GM21619 (cell line): ENCODE results near the gene ZPBP2.
"Not testable (repeated sequence)": the region's sequence is repeated elsewhere in the genome, so short reads cannot be mapped to it uniquely, and the experiment has no call there.

Experiments used
- ATAC-seq: cut with Tn5 transposase; IDR thresholded peaks from one replicate; pipeline ENCODE4 v1.9.1; 2021; ENCODE audit not compliant: unreplicated experiment

Gene ZPBP2, protein sequence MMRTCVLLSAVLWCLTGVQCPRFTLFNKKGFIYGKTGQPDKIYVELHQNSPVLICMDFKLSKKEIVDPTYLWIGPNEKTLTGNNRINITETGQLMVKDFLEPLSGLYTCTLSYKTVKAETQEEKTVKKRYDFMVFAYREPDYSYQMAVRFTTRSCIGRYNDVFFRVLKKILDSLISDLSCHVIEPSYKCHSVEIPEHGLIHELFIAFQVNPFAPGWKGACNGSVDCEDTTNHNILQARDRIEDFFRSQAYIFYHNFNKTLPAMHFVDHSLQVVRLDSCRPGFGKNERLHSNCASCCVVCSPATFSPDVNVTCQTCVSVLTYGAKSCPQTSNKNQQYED

DNA sequence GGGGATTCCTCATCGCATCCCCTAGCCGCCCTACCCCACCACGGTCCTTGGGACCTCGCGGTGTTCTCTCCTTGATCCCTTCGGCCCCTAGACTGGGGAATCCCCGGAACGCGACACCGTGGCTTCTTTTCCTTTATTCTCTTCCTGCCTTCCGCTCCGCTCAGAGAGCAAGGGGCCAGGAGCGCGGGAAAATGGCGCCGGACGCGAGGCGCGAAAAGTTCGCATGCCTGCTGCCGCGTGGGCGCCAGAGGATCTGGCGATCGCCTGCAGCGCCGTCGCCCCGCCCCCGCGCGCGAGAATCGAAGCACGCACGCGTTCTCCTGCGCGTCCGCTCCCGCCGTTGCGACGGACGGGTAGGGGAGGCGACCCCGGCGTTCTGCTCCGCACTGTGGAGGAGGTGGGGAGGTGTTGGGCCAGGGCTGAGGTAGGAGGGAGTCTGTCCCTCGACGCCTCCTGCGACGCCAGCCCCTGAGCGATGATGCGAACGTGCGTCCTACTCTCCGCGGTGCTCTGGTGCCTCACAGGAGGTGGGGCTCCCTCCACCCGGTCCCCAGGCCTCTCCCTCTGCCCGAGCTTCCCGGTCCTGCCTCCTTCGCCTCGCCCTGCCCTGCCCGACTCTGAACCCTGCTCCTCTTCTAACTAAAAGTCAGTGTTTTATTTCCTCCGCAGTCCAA lies at the start of gene ZPBP2:
TSS of gene ZPBP2 (plus strand) at position 323 of the 674 bp plus-strand sequence. CDS start at position 476, 153 bp downstream.
- ATAC-seq, result no peak

DNA sequence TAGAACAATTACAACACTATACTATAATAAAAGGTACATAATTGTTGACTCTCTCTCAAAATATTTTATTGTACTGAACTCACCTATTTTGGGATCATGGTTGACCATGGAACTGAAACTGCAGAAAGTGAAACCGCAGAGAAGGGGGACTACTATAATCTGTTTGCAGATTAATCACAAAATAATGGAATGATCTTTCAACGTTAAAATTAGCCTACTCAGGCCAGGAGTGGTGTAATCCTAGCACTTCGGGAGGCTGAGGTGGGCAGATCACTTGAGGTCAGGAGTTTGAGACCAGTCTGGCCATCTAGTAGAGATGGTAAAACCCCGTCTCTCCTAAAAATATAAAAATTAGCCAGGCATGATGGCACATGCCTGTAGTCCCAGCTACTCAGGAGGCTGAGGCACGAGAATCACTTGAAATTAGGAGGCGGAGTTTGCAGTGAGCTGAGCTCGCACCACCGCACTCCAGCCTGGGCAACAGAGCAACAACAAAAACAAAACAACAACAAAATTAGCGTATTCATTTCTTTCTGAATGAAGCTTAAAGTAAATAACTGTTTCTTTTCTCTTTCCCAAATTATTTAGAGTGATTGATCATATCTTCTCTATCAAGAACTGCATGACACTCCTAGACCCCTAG lies 49.5 kb upstream of the ZPBP2 start:
- no peak for ATAC-seq

DNA sequence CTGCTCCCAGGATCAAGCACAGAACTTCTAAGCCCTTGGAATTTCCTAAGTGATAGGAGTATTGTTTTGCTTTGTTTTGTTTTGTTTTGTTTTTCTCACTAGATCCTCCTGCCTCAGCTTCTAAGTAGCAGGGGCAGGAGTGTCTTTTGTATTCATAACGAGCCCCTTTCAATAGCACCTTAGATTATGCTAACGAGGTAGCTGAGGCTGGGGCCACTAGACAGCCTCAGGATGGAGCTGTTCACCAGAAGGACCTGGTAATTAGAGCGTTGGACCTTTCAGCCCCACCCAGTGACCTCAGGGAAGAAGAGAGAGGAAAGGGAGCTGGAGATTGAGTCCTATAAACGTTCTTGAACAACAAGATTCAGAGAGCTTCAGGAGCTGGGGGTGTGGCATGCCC lies 47.5 kb upstream of the ZPBP2 start:
- ATAC-seq, result no peak

DNA sequence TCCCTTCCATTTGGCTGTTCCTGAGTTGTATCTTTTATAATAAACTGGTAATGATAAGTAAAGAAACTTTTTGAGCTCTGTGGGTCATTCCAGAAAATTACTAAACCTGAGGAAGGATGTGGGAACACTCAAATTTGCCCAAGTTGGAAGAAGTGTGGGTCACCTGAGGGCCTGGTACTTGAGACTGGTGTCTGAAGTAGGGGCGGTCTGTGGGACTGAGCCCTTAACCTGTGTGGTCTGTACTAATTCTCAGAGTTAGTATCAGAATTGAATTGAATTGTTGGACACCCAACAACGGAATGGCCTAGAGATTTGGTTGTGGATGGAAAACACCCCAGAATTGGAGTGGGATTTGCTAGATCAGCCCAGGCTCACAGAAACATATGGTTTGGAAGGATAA lies 47.0 kb upstream of the ZPBP2 start:
- ATAC-seq, result no peak

DNA sequence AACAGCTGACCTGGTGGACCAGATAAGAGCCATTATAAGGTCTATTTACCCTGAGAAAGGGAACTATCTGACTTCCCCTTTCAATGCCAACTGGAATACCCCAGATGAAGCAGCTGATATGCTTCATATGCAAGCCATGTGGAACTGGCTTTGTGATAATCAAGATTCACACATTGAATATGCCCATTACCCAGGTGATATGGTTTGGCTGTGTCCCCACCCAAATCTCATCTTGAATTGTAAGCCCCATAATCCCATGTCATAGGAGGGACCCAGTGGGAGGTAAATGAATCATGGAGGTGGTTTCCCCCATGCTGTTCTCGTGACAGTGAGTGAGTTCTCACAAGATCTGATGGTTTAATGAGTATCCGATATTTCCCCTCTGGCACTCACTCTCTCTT lies 46.0 kb upstream of the ZPBP2 start:
- no peak for ATAC-seq

DNA sequence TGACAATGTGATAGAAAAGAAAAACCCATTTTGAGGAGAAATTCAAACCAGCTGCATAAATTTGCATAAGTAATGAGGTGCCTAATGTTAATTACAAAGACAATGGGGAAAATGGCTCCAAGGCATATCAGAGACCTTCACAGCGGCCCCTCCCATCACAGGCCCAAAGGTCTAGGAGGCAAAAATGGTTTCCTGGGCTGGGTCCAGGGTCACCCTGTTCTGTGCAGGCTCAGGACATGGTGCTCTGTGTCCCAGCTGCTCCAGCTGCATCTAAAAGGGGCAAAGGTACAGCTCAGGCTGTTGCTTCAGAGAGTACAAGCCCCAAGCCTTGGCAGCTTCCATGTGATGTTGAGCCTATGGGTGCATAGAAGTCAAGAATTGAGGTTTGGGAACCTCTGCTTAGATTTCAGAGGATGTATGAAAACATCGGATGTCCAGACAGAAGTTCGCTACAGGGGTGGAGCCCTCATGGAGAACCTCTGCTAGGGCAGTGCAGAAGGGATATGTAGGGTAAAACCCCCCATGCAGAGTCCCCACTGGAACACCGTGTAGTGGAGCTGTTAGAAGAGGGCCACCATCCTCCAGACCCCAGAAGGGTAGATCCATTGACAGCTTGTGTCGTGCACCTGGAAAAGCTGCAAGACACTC lies 44.5 kb upstream of the ZPBP2 start:
- no peak for ATAC-seq

DNA sequence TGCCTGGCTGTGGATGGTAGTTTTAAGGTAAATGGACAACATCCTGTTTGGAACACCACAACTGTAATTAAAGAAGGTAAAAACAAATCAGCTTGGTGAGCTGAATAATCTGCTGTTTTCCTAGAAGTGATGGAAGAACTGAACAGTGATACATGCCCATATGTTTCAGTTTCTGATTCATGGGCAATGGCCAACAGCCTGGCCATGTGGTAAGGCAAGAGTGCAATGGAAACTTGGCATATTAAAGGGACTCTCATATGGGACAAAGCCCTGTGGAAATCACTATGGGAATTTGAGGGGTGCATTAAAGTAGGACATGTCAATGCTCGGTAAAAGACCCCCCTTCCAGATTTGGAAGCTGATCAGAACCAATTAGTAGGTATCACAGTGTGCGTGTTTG lies 41.7 kb upstream of the ZPBP2 start:
- ATAC-seq, result no peak

DNA sequence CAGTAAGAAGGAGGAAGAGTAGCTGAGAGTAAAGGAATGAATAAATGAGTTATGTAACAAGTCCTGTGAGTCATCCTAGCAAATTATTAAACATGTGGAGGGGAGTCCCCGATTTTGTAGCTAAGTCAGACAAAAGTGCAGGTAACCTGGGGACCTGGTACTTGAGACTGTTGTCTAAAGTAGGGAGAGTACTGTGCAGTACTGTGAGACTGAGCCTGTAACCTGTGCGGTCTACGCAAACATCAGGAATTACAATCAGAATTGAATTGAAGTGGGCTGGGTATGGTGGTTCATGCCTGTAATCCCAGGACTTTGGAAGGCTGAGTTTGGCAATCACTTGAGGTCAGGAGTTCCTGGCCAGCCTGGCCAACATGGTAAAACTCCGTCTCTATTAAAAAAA lies 39.6 kb upstream of the ZPBP2 start:
- ATAC-seq, result no peak

DNA sequence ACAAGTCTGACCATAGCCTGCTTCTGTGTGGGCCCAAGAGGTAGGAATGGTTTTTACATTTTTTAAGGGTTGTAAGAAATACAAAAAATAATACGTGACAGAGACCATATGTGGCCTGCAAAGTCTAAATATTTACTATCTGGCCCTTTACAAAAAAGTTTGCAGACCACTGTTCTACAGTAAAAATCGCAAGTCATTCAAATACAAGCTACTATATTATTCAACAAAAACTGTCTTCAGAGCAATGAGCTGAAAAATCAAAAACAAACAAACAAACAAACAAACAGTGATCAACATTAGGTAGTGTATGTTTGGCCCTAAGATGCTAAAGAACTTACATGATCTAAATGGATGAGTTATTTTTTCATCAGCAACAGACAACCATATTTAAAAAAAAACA lies 36.4 kb upstream of the ZPBP2 start:
- ATAC-seq, result no peak

DNA sequence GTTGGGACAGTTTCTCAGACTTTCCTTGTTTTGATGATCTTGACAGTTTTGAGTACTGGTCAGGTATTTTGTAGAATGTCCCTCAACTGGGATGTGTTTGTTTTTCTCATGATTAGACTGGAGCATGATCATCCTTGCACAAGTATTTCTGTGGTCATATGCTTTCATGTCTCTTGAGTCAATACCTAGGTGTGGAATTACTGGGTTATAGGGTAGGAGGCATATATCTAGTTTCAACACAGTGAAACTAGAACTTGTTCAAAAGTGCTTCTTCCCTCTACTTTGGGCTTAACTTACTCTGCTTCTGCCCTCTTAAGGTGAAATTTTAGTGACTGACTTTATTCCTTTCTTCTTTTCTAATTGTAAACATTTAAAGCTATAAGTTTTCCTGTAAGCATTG lies 34.0 kb upstream of the ZPBP2 start:
- no peak for ATAC-seq

DNA sequence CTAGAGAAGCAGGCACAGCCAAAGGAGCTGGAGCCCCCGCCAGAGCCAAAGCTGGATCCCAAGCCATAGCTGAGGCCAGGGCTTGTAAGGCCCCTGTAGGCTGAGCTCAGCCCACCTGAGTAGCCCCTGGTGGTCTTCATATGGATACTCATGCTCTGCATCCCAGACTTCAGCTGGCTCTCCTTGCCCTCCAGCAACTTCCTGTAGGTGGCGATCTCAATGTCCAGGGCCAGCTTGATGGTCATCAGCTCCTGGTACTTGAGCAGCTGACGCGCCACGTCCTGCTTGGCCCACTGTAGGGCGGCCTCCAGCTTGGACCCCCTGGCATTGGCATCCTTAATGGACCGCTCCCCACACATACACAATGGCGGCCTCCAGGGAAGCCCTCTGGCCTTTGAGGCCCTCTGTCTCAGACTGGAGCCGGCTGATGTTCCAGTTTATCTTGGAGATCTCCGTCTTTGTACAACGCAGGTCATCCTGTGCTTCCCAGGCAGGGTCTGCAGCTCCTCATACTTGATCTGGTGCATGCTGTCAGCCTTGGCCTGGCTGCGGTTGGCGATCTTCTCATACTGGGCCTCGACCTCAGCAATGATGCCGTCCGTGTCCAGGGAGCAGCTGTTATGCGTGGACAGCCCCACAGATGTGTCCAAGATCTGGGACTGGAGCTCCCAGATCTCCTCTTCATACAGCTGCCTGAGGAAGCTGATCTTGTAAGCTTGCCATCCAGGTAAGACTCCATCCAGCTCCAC lies 32.8 kb upstream of the ZPBP2 start:
- ATAC-seq, result no peak

DNA sequence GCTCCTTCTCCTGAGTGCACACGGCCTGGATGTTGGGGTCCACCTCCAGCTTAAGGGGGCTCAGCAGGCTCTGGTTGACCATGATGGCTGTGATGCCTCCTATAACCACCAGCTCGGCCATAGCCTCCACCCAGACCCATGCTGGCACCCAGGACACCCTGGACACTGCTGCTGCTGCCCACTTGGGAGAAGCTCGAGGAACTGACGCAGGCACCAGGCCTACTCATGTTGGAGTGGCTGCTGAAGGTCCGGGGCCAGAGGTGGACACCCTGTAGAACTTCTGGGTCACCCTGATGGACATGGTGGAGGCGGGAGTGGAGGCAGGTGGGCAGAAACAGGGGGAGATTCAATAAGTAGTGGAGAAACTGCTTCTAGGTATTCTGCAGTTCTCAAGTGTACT lies 31.9 kb upstream of the ZPBP2 start:
- no peak for ATAC-seq

DNA sequence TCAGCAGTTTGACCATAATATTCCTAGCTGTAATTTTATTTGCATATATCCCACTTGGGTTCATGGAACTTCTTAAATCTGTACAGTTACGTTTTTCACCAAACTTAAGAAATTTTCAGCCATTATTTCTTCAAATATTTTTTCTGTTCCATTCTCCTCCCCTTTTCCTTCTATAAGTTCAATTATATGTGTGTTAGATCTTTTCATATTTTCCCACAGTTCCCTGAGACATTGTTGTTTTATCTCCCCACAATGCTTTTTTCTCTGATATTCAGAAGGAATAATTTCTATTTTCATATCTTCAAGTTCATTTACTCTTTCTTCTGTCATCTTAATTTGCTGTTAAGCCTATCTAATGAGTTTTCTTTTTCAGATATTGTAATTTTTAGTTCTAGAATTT lies 29.9 kb upstream of the ZPBP2 start:
- ATAC-seq, result no peak

DNA sequence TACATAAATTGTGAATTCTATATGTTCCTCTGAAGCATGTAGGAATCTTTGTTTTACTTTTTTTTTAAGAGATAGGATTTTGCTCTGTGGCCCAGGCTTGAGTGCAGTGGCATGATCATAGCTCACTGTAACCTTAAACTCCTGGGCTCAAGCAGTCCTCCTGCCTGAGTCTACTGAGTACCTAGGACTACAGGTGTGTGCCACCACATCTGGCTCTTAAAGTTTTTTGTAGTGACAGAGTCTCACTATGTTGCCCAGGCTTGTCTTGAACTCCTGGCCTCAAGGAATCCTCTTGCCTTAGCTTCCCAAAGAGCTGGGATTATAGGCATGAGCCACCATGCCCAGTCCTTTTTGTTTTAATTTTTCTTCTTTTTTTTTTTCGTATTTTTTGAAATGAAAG lies 29.2 kb upstream of the ZPBP2 start:
- no peak for ATAC-seq

DNA sequence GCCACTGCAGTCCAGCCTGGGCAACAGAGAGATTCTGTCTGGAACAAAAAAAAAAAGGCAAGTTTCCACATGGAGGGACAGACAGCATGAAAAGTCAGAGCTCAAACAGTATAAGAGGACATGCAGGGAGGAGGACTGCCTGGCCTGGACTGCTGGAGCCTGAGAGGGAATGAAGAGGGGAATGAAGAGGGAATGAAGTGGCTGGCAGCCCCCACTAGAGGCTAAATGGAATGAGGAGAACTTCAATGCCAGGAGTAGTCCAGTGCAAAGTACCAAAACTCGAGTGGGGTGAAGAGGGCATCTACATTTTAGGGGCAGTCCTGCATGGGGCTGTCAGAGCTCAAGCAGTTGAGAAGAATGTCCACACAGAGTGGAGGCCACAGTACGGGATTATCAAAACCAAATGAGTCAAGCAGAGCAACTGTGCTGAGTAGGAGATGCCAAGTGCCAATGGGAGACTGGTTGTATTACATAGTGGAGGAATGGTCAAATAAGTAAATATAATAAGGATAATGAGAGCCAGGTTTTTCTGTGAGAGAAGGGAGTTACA lies 26.8 kb upstream of the ZPBP2 start:
- ATAC-seq, result no peak

DNA sequence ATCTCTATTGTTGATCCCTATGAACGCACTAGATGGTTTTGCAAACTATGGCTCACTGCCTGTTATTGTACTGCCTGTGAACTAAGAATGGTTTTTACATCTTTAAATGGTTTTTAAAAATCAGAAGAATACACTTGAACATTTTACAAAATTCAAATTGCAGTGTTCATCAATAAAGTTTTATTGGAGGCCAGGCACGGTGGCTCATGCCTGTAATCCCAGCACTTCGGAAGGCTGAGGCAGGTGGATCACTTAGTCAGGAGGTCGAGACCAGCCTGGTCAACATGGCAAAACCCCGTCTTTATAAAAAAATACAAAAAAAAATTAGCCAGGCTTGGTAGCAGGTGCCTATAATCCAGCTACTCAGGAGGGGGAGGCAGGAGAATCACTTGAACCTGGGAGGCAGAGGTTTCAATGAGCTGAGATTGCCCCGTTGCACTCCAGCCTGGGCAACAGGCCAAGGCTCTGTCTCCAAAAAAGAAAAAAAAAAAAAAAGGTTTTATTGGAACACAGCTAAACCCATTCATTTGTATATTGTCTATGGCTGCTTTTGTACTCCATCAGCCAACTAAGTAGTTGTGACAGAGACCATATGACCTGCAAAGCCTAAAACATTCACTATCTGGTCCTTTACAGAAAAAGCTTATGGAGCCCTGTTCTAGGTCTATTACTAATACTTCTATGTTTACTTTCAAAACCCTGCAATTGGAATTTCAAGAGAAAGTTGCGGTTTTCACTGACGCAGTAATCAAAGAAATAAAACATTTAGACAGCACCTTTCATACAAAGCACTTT lies 22.8 kb upstream of the ZPBP2 start:
- no peak for ATAC-seq

DNA sequence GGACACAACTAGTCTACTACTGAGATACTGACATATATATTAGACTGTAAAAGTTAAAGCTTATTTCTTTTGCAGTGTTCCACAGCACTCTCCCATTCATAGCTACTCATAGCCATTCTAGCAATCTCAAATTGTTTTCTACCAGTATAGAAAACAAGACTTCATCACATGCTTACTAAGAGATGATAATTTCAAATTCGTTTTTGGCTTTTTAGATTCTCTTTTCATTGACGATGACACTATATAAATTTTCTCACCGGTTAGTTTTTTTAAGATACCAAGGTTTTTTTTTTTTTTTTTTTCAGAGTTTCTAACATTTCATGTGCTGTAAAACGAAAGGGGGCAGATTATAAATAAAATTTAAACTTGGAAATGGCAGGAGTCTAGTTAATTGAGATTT lies 21.8 kb upstream of the ZPBP2 start:
- no peak for ATAC-seq

DNA sequence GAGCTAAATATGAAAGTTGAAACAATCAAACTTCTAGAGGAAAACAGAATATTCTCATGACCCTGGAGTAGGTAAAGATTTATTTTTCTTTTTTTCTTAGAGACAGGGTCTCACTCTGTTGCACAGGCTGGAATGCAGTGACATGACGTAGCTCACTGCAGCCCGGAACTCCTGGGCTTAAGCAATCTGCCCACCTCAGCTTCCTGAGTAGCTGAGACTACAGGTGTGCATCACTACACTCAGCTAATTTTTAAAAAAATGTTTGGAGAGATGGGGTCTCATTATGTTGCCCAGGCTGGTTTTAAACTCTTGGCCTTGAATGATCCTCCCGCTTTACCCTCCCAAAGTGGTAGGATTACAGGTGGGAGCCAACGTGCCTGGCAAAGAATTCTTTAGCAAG lies 19.4 kb upstream of the ZPBP2 start:
- ATAC-seq, result no peak

DNA sequence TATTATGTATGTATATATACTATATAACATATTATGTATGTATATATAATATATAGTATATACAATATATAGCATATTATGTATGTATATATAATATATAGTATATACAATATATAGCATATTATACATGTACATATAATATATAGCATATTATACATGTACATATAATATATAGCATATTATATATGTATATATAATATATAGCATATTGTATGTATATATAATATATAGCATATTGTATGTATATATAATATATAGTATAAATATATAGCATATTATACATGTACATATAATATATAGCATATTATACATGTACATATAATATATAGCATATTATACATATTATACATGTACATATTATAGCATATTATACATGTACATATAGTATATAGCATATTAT lies 17.8 kb upstream of the ZPBP2 start:
- not testable (repeated sequence) for ATAC-seq

DNA sequence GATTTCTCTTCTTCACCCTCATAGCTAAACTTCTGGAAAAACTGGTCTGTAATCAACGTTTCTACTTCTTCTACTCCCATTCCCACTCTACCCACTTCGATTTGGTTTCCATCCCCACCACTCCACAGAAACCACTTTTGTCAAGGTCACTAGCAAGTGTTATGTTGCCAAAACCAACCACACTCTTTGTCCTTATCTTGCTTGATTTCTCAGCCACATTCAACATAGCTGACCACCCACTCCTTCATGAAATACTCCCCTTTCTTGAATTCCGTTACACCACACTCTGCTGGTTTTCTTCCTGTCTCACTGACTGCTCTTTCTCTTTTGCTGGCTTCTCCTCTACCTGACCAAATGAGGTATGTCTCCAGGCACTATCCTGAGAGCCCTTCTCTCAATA lies 15.8 kb upstream of the ZPBP2 start:
- ATAC-seq, result no peak
